ENCODE measurements around the gene GLTP.

DNA sequence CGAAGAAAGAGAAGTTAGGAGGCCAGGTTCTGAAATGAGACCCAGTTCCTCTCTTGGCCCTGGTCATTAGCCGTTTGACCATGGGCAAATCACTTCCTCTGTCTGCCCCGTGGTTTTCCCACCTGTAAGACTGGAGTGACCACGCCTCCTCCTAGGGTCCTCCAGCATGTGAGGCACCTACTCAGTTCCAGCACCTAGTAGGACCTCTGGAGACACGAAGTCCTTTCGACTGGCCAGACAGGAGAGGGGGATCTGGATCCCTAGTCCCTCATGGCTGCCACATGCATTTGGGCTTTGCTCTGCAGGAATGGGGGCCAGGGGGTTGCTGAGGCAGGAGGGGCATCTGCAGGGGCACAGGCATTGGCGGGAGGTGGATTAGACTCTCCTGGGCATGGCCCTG is 63.5 kb downstream of the GLTP start:
- TF ChIP-seq, protein P1, sequence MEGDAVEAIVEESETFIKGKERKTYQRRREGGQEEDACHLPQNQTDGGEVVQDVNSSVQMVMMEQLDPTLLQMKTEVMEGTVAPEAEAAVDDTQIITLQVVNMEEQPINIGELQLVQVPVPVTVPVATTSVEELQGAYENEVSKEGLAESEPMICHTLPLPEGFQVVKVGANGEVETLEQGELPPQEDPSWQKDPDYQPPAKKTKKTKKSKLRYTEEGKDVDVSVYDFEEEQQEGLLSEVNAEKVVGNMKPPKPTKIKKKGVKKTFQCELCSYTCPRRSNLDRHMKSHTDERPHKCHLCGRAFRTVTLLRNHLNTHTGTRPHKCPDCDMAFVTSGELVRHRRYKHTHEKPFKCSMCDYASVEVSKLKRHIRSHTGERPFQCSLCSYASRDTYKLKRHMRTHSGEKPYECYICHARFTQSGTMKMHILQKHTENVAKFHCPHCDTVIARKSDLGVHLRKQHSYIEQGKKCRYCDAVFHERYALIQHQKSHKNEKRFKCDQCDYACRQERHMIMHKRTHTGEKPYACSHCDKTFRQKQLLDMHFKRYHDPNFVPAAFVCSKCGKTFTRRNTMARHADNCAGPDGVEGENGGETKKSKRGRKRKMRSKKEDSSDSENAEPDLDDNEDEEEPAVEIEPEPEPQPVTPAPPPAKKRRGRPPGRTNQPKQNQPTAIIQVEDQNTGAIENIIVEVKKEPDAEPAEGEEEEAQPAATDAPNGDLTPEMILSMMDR (IDR thresholded peaks at IDR 0.05; ENCODE audit: low read depth, low read length, missing input control), result no peak
- TF ChIP-seq EGR1 (IDR thresholded peaks at IDR 0.05; ENCODE audit: low read depth in 2 of 2), result no peak
- TF ChIP-seq, protein P2, sequence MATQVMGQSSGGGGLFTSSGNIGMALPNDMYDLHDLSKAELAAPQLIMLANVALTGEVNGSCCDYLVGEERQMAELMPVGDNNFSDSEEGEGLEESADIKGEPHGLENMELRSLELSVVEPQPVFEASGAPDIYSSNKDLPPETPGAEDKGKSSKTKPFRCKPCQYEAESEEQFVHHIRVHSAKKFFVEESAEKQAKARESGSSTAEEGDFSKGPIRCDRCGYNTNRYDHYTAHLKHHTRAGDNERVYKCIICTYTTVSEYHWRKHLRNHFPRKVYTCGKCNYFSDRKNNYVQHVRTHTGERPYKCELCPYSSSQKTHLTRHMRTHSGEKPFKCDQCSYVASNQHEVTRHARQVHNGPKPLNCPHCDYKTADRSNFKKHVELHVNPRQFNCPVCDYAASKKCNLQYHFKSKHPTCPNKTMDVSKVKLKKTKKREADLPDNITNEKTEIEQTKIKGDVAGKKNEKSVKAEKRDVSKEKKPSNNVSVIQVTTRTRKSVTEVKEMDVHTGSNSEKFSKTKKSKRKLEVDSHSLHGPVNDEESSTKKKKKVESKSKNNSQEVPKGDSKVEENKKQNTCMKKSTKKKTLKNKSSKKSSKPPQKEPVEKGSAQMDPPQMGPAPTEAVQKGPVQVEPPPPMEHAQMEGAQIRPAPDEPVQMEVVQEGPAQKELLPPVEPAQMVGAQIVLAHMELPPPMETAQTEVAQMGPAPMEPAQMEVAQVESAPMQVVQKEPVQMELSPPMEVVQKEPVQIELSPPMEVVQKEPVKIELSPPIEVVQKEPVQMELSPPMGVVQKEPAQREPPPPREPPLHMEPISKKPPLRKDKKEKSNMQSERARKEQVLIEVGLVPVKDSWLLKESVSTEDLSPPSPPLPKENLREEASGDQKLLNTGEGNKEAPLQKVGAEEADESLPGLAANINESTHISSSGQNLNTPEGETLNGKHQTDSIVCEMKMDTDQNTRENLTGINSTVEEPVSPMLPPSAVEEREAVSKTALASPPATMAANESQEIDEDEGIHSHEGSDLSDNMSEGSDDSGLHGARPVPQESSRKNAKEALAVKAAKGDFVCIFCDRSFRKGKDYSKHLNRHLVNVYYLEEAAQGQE (IDR thresholded peaks at IDR 0.05), result no peak
- no peak for TF ChIP-seq RAD21 (IDR thresholded peaks at IDR 0.05)
- TF ChIP-seq, protein P3, sequence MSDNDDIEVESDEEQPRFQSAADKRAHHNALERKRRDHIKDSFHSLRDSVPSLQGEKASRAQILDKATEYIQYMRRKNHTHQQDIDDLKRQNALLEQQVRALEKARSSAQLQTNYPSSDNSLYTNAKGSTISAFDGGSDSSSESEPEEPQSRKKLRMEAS (IDR thresholded peaks at IDR 0.05), result no peak
- no peak for TF ChIP-seq YY1 (IDR thresholded peaks at IDR 0.05)
- TF ChIP-seq JUND (IDR thresholded peaks at IDR 0.05), result no peak
- no peak for TF ChIP-seq FOXA1 (IDR thresholded peaks at IDR 0.05)
- TF ChIP-seq NR2F2 (IDR thresholded peaks at IDR 0.05), result no peak
- no peak for TF ChIP-seq TAF1 (conservative IDR thresholded peaks at IDR 0.05)
- TF ChIP-seq GABPA (IDR thresholded peaks at IDR 0.05 in 1 of 2, conservative IDR thresholded peaks at IDR 0.05 in 1 of 2), result no peak
- TF ChIP-seq, protein P4, sequence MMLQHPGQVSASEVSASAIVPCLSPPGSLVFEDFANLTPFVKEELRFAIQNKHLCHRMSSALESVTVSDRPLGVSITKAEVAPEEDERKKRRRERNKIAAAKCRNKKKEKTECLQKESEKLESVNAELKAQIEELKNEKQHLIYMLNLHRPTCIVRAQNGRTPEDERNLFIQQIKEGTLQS (IDR thresholded peaks at IDR 0.05), result no peak
